Stimulated activated CD8-positive, alpha-beta memory T cell treated with anti-CD3 and anti-CD28 coated beads, Interleukin-4, amount 100 ng/mL, for 24 hours (primary cell): ENCODE data around the gene CSMD2.

Experiments used
- DNase-seq: peaks from one replicate; pipeline ENCODE4 v3.0.0-alpha.2; 2020; ENCODE audit warnings: low read depth

Gene CSMD2

DNA sequence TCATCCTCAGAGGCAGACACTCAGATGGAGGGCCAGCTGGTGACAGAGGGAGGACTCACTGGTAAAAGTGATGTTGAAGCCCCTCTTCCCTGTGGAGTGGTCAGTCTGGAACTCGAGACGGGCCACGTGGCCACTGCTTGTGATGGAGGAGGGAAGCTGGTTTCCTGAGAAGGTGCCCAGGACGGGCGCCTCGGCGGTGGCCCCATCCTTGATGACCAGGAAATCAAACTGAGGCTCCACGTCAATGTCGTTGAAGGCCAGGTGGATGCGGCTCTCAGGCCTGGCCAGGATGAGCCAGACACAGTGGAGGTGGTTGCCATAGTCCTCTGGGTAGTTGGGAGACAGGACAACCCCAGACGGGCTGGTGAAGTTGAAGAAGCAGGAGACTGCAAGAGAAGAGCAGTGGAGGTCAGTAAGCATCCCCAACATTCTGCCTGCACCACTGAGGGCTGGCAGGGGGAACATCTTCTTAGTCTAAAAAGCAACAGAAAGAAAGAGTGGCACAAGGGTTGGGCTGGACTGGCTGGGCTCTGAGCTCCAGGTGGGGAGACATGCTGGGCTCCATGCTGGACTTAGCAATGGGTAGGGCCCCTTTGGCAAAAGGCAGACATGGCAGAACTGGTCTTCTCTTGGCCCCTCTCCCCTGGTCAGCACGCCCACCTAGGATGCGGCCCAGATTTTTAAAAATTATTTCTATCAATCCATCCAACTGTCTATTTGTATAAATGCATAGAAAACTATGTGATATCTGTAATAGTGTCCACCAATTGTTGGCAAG lies 421.6 kb downstream of the CSMD2 start:
- no peak for DNase-seq

DNA sequence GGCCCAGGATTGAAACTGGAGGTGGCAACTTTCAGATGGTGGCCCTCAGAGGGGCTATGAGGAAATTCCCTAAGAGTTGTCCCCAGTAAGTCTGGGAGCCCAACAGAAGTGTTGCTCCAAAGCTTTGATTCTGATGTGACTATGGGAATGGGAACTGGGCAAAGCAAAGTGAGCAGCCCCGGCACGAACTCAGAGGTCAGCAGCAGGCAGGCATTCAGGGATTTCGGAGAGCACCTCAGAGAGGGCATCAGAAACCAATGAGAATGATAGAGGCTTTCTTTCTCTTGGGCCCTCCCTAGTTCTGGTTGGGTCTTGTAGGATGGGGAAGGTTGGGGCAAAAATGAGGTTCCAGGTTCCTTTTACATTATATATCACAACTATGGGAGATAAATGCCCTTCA lies 422.4 kb downstream of the CSMD2 start:
- DNase-seq = no peak

DNA sequence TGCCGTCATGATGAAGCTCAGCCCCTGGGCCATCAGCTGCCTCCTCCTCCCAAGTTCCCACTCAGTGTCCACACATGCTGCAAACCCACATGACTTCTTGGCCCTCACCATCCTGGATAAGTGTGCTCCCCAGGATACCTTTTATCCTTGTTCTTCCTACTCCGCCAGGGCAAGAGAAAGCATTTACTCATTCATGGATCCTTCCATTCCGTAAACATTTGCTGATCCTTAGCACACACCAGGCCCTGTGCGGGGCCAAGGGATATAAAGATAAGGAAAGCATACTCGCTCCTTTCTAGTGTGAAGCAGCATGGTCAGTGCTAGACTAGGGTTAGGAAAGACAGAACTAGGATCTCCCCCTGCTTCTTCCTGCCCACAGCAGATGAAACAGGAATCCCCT lies 423.3 kb downstream of the CSMD2 start:
- no peak for DNase-seq

DNA sequence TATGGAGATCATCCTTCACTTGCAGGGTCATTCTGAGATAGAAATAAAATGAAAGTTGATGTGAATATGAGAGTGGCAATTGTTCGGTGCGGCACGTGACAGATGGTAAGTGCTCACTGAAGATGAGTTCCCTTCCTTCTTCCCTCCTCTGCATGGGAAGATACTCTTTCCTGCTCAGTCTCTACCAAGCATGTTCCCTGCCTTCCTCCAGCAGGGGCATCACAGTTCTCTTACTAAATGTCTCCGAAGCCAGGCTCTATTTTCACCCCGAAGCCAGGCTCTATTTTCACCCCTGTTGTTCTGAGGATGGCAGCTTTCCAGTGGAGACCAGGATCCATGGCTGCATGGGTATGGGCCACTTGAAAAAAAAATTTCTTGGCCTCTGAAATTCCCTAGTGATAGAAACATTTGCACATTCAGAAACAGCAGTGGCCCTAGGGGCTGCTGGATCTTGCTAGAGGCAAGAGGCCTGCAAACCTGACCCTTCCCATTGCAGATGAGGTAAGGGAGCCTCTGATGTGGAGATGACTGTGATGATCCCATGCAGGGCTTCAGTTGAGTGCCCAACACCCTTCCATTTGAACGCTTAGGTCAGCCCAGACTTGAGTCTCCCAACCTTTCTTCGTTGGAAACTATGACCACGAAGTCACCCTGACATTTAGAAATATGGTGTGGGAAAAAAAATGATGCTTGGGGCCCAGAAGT lies 424.8 kb downstream of the CSMD2 start:
- no peak for DNase-seq

GRCh38 chr1:33738976-33739375 lies 426.1 kb downstream of the CSMD2 start:
- DNase-seq = no peak

- DNase-seq = no peak
These were observed 426.5 kb downstream of the CSMD2 start for GRCh38 chr1:33738536-33738935.

GRCh38 chr1:33736496-33736895 lies 428.5 kb downstream of the CSMD2 start:
- no peak for DNase-seq

DNA sequence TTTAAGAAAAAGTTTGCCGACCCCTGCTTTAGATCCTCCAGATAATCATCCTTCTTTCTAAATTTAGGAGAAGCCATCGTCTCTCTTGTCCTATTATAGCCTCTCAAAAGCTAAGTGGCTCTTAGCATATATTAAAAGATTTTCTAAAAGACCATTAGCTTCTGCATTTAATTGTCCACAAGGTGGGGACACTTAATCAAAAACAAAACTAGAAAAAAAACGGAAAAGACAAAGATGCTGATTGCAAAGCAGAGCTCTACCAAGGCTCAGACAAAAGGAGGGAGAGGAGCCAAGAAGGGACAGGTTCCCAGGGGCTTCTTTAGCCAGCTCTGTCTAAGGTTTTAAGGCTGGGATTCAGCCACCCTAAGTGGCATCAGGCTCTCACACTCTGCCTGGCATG lies 429.4 kb downstream of the CSMD2 start:
- no peak for DNase-seq

DNA sequence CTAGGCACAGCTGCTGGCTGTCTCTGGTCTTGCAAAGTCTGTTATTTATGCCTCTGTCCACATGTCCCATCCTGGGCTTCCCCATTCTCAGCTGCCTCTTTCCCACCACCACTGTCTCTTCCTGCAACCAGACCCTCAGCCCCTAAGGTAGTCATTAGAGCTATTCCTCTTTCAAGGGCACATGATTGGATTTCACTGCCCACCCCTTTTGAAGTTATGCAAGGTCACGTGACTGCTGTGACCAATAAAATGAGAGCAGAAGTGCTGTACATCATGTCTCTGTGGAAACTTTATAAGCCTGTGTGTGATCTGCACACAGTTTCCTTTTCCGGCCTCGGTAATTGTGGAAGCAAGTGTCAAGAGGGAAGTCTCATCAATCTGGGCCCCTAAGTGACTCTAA lies 437.7 kb downstream of the CSMD2 start:
- DNase-seq = no peak

- DNase-seq = no peak
These were observed 438.7 kb downstream of the CSMD2 start for GRCh38 chr1:33726274-33726804.

GRCh38 chr1:33725556-33726160 lies 439.4 kb downstream of the CSMD2 start:
- no peak for DNase-seq

GRCh38 chr1:33725037-33725436 lies 440.0 kb downstream of the CSMD2 start:
- no peak for DNase-seq

GRCh38 chr1:33724348-33724747 lies 440.7 kb downstream of the CSMD2 start:
- no peak for DNase-seq

- no peak for DNase-seq
These were observed 441.8 kb downstream of the CSMD2 start for GRCh38 chr1:33723251-33723650.

GRCh38 chr1:33721301-33721815 lies 443.7 kb downstream of the CSMD2 start:
- no peak for DNase-seq

- DNase-seq = no peak
These were observed 445.0 kb downstream of the CSMD2 start for GRCh38 chr1:33719771-33720670.

- DNase-seq = no peak
These were observed 445.7 kb downstream of the CSMD2 start for GRCh38 chr1:33719326-33719725.

- no peak for DNase-seq
These were observed 446.8 kb downstream of the CSMD2 start for GRCh38 chr1:33718186-33718585.

DNA sequence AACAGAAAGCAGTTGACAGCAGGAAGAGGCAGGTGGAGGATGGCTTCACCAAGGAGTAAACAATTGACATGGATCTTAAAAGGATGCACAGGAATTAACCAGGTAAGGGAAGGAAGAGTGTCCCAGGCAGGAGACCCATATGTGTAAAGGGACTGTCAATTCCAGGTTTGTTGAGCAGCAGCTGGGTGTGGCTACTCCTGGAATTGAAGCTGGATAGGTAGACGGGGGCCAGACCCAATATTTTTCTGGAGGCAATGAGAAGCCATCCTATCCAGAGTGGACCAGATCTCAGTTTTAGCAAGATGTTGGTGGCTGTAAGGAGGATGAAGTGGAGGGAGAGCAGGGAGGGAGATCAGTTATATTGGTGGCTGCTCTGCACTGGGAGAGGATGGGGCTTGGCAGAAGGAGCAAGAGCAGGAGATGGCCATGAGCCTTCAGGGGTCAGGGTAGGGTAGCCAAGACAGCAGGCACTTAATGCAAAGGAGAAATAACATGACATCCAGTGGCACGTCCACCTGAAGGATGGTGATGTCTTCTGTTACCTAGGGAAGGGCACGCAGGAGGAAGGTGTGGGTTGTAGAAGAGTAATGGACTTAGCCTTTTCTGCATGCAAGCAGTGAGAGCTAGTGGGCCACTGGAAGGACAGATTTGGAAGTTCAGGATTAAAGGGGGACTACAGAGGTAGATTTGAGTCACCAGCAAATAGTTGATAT lies 447.9 kb downstream of the CSMD2 start:
- no peak for DNase-seq

- no peak for DNase-seq
These were observed 449.7 kb downstream of the CSMD2 start for GRCh38 chr1:33715195-33715811.

GRCh38 chr1:33714421-33714820 lies 450.6 kb downstream of the CSMD2 start:
- DNase-seq = no peak
